ENCODE data around the gene FBLN2. TPM values are rescaled to one million over a fixed set of nuclear protein-coding genes. Genes with fewer than 3 reads are reported as not detected.

Gene FBLN2
- total and polyA plus RNA-seq, 10 of the 15 experiments (the other 5 are each of a cell fraction or from before 2014, with no cell fraction given) = 0.03 to 0.41 (median 0.12) TPM; not detected in 2

GRCh38 chr3:13600950-13601691, 52.2 kb downstream of the FBLN2 start:
- intact Hi-C loops (cut with micrococcal nuclease; ENCODE audit: unreplicated experiment) (no loop called here), in situ Hi-C loops (cut with MboI) (no loop called here)
- no peaks in the 10 kb centered on the region for H4K20me1 ChIP-seq (ENCODE audit: control insufficient read depth, insufficient read depth)
- H2AFZ ChIP-seq (ENCODE audit: control insufficient read depth, low read depth, low read length) = no peak overlapping the region
- no peaks in the 10 kb centered on the region for H3K79me2 ChIP-seq (ENCODE audit: control insufficient read depth, insufficient read depth, low read length)
- RAD21 ChIA-PET (ENCODE audit: unreplicated experiment) = no interaction called here
- H3K4me3 ChIP-seq = no peak overlapping the region
- ATAC-seq = no peak
- CTCF ChIA-PET = no interaction called here
- WGBS (ENCODE audit: insufficient coverage, insufficient replicate concordance, low lambda C conversion rate, missing lambda C conversion rate) = 14% methylated on average over 9 of the region's 9 CpGs
- H3K27me3 ChIP-seq (replicated peaks in 1 of 2; ENCODE audit: control insufficient read depth in 2 of 2, insufficient read depth in 2 of 2, low read length in 1 of 2) = no peaks in the 10 kb centered on the region; a peak in 2 of 4 replicates
- BruUV-seq (replicated peaks) = no TSS peak
- no peaks in the 10 kb centered on the region for H3K4me1 ChIP-seq (ENCODE audit: control insufficient read depth, insufficient read depth, low read length)
- FAIRE-seq = no peak
- H3K9ac ChIP-seq (ENCODE audit: control insufficient read depth, insufficient read depth, low read length) = no peak overlapping the region
- POLR2A ChIA-PET = no interaction called here
- TF ChIP-seq ZNF207 (IDR thresholded peaks at IDR 0.05; ENCODE audit: borderline replicate concordance) (no peak), EZH2 (IDR thresholded peaks at IDR 0.05; ENCODE audit: borderline replicate concordance, control insufficient read depth, low read depth, low read length) (no peak), IRF5 (IDR thresholded peaks at IDR 0.05; ENCODE audit: borderline replicate concordance) (no peak), RUNX3 (IDR thresholded peaks at IDR 0.05; ENCODE audit: low read length) (no peak)
- no peak overlapping the region for H3K27ac ChIP-seq (ENCODE audit: control insufficient read depth, insufficient read depth)
- no peak for DNase-seq (ENCODE audit: low read depth, low spot score)
- SMC1A ChIA-PET (ENCODE audit: uncharacterized antibody, unreplicated experiment) = interaction anchor here (1.3 kb wide), 1 partner anchor 9 kb away, joined by 3 read pairs; no protein-coding TSS in a partner anchor
- H3K9me3 ChIP-seq (replicated peaks; ENCODE audit: control insufficient read depth, insufficient read depth, low read length) = no peaks in the 10 kb centered on the region
- no peaks in the 10 kb centered on the region for H3K36me3 ChIP-seq (ENCODE audit: control insufficient read depth in 2 of 2, insufficient read depth in 2 of 2, low read length in 1 of 2)
- H3K4me2 ChIP-seq (ENCODE audit: control insufficient read depth, insufficient read depth) = no peak overlapping the region

GRCh38 chr3:13601692-13602080, 52.8 kb downstream of the FBLN2 start:
- ATAC-seq (no peak), DNase-seq (ENCODE audit: low read depth, low spot score) (no peak), FAIRE-seq (no peak)
- H3K9ac ChIP-seq (ENCODE audit: control insufficient read depth, insufficient read depth, low read length) = no peak overlapping the region
- POLR2A ChIA-PET = no interaction called here
- H3K4me2 ChIP-seq (ENCODE audit: control insufficient read depth, insufficient read depth) = no peak overlapping the region
- H3K9me3 ChIP-seq (replicated peaks; ENCODE audit: control insufficient read depth, insufficient read depth, low read length) = no peaks in the 10 kb centered on the region
- no peak overlapping the region for H2AFZ ChIP-seq (ENCODE audit: control insufficient read depth, low read depth, low read length)
- H3K36me3 ChIP-seq (ENCODE audit: control insufficient read depth in 2 of 2, insufficient read depth in 2 of 2, low read length in 1 of 2) = no peaks in the 10 kb centered on the region
- SMC1A ChIA-PET (ENCODE audit: uncharacterized antibody, unreplicated experiment) = no interaction called here
- RAD21 ChIA-PET (ENCODE audit: unreplicated experiment) = no interaction called here
- H3K27ac ChIP-seq (ENCODE audit: control insufficient read depth, insufficient read depth) = no peak overlapping the region
- BruUV-seq (replicated peaks) = no TSS peak
- no peaks in the 10 kb centered on the region for H4K20me1 ChIP-seq (ENCODE audit: control insufficient read depth, insufficient read depth)
- no peaks in the 10 kb centered on the region for H3K79me2 ChIP-seq (ENCODE audit: control insufficient read depth, insufficient read depth, low read length)
- no peaks in the 10 kb centered on the region; a peak in 2 of 4 replicates for H3K27me3 ChIP-seq (replicated peaks in 1 of 2; ENCODE audit: control insufficient read depth in 2 of 2, insufficient read depth in 2 of 2, low read length in 1 of 2)
- H3K4me1 ChIP-seq (ENCODE audit: control insufficient read depth, insufficient read depth, low read length) = no peaks in the 10 kb centered on the region
- in situ Hi-C loops (cut with MboI) = no loop called here
- CTCF ChIA-PET = no interaction called here
- no peak overlapping the region for H3K4me3 ChIP-seq
- intact Hi-C loops (cut with micrococcal nuclease; ENCODE audit: unreplicated experiment) = no loop called here
- TF ChIP-seq PAX8 (IDR thresholded peaks at IDR 0.05) = no peak
- TF ChIP-seq CHD1 (IDR thresholded peaks at IDR 0.05; ENCODE audit: low read depth, low read length) = no peak
- TF ChIP-seq KLF5 (IDR thresholded peaks at IDR 0.05; ENCODE audit: partially characterized antibody) = no peak
- TF ChIP-seq CBFB (IDR thresholded peaks at IDR 0.05; ENCODE audit: low read depth) = no peak
- no peak for TF ChIP-seq RFX5 (IDR thresholded peaks at IDR 0.05; ENCODE audit: low read depth, low read length)
- TF ChIP-seq IRF5 (IDR thresholded peaks at IDR 0.05; ENCODE audit: borderline replicate concordance) = no peak
- TF ChIP-seq JUND (IDR thresholded peaks at IDR 0.05; ENCODE audit: low read depth, low read length) = no peak
- TF ChIP-seq MEF2A (IDR thresholded peaks at IDR 0.05; ENCODE audit: insufficient read depth, low read depth, low read length) = no peak
- TF ChIP-seq POLR2AphosphoS5 (IDR thresholded peaks at IDR 0.05; ENCODE audit: low read length) = no peak
- TF ChIP-seq ESRRA (IDR thresholded peaks at IDR 0.05; ENCODE audit: low read length) = no peak
- no peak for TF ChIP-seq CHD4 (IDR thresholded peaks at IDR 0.05)
- no peak for TF ChIP-seq YBX1 (IDR thresholded peaks at IDR 0.05)
- TF ChIP-seq MEF2B (IDR thresholded peaks at IDR 0.05; ENCODE audit: partially characterized antibody, poor library complexity, severe bottlenecking) = no peak

Measured in GM12878 (cell line).